Measurements from ENCODE around the gene MDP1.

MDP1 gene

DNA sequence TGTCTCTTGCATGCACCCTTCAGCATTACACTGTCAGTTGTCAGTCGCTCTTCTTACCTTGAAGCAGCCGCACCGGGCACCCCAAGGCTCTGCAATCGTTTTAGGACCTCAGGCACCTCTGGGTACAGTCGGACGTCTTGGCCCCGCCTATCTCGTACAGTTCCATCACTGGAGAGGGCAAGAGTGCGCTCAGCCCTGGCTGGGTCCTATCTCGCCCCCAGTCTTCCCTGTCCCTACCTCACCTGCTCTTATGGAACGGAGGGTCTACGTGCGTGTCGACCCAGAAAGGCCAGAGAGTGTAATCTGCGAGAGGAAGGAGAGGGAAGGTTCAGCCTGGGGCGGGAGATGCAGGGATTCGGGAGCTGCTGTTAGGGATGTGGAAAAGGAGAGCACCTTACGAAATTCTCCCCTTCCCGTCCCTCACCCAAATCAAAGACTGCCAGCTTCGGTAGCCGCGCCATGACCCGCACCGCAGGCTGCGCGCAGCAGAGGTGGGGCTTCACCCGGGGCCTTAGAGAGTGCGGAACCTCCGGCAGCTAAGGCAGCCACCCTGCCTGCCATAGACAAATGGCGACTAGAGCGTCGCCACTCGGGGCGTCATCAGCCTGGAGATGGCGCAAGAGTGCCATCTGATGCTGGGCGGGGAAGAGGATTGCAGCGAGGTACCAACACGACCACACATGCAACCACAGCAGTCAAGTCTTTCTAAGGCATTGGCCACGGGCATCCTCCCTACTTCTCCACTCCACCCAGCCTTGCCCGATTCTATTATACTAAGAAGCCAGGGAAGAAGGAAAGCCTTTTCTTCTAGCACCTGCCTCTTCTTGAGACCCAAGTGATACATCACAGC is at the start of gene MDP1:
TSS of gene MDP1 (minus strand) at position 572 of the 850 bp plus-strand sequence. CDS start at position 461, 111 bp downstream.
- peak; percentile 84 for DNase-seq

DNA sequence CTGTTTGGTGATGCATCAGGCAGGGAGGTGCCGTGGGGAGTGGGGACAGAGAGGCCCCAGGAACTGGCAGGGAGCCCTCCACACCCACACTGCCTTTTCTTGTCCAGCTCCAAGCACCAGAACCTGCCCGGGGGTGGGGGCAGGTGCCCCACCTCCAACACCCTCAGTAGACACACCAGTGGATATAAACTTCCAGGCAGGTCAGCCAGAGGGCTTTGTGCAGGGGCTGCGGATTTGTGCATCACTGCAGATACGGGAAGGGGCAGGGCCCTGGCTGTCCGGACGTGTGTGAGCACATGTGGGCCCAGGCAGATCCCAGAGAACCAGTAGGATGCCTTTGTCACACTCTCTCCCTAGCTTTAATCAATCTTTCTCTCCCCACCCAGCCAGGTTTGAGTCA is 48.4 kb upstream of the MDP1 start:
- no peak for DNase-seq

DNA sequence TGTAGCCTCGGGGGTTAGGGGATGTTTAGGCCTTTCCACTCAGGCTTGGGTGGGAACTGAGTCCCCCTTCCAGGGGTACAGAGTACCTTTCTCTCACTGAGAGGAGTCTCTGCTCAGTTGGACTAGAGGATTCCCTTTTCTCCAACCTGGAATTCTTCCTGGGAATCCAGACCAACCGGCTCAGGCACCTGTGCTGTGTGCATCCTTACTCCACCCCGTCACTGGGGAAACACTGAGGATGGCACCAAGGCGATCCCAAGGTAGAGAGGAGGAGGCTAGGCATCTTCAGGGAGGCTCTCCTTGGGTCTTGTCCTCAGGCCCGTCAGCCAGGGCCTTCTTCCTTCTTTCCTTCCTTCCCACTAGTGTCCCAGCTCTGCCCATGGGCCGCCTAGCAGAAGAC is 48.0 kb upstream of the MDP1 start:
- no peak for DNase-seq

DNA sequence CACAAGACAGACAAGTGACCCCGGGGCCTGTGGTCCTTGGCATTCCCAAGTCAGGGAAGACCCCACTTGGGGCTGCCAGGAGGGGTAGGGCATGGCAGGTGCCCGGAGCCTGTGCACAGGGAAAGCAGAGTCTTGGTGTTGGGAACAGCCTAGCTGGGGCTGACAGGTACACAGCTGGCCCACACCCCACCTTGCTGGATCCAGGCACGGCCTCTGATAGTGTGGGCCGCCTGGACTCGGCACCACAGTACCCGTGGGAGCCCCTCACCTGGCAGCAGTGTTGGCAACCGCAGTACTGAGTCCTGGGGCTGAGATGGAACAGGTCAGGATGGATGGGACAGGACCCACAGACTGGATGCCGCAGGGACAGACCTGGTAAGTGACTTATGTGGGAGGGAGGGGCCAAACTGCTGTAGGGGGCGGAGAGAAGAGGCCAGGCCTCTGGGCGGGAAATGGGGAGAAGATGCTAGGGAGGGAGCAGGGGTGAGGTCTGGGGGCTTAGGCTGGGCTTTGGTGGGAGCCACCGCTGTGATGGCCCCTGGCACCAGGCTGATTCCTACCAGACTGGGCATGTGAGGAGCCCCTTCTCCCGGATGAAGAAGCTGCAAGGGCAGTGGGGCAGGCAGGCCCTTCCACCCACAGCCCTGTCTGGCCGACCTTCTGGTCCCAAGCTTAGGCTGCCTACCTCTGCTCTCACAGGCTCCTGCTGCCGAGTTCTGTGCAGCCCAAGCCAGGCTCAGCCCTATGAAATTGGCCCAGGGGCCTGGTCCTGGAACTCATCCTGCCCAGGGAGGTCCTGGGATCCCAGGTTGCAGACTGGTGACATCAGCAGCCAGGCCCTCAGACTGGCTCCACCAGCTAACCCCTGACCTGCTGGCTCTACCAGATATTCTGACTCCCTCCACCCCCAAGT is 47.2 kb upstream of the MDP1 start, which contains the start of gene TGM1:
TSS of gene TGM1 (minus strand) at position 357 of the 913 bp plus-strand sequence. CDS start 825 bp downstream, outside the sequence.
- no peak for DNase-seq

GRCh38 chr14:24261969-24262327 is 46.1 kb upstream of the MDP1 start:
- no peak for DNase-seq

- no peak for DNase-seq
These were observed 45.5 kb upstream of the MDP1 start for GRCh38 chr14:24261256-24261968.

DNA sequence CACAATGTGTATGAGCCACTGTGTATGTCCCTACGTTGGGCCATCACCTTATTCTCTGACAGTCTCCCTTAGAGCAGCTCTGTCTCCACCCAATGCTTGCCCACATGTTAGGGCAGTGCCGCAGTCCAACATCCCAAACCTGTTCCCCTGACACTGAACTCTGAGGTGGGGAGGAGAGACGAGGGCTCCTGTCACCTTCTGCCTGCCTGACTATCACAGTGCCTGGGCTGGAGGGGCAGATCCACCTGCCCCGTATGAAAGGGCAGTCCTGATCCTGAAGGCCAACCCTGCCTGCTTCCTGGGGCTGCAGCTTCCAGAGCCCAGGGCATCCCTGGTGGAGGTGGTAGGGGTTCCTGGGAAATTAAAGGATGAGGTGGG is 44.9 kb upstream of the MDP1 start:
- DNase-seq, result no peak

- DNase-seq, result no peak
These were observed 44.3 kb upstream of the MDP1 start for GRCh38 chr14:24260026-24260779.

- DNase-seq, result no peak
These were observed 43.6 kb upstream of the MDP1 start for GRCh38 chr14:24259282-24260025.

DNA sequence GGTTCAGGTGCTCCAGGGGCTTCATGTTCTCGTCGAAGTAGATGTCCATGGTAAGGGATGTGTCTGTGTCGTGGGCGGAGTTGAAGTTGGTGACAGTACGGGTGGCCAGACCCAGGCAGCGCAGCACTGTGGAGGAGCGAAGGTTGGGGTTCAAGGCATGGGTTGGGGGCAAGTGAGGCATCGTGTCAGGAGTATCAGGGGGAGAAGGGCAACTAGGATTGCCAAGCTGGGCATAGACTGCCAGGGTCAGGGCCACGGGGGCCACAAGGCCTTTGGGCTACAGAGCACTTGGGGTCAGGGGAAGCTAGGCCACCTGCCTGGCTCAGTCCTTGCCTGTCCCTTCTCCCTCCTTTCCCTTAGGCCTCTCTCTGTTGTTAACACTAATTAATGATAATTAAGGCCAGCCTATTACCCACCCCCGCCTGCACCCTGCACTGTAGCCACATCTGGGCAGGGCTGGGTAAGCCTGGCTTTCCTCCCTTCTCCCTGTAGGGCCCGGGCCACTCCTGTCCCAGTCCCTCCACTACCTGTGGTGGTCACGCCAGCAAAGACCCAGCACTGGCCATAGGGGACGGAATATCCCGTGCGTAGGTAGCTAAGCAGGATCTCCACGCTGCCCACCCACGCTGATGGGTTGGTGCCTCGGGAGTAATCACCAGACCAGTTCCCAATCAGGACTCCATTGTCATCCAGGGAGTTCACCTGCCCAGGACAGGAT is 42.8 kb upstream of the MDP1 start:
- DNase-seq, result no peak

DNA sequence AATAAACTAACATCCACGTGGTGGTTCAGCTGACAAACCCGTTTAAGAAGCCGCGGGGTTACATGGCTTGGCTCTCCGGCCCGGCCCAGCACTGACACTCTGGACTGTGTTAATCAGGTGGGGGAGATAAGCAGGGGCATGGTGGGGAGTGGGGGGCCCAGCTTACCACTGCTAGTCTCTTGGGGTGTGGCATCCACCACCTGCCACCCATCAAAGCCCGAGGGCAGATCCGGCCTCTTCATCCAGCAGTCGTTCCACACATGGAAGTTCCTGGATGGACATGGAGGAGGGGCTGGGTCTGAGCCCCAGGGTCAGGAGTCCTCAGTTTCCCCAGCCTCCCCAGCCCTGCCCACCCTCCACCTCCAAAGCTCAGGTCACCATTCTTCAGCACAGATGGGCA is 42.3 kb upstream of the MDP1 start:
- no peak for DNase-seq

DNA sequence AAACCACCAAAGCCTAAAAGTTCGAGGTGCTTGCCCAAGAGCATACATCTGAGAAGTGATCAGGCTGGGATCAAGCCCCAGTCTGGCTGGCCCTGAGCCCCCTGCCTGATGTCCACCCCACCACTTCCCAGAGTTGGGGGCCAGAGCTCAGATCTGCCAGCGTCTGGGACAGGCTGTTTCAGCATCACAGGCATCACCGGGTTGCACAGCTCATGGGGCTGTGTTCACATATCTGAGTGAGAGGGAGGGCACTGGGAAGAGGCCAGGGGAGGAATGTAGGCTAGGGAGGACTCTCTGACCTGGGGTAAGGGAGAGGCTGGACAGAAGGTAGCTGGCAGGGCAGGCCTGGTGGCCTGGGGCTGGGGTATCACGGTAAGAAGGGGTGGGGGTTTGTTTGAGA is 41.1 kb upstream of the MDP1 start:
- DNase-seq, result no peak

DNA sequence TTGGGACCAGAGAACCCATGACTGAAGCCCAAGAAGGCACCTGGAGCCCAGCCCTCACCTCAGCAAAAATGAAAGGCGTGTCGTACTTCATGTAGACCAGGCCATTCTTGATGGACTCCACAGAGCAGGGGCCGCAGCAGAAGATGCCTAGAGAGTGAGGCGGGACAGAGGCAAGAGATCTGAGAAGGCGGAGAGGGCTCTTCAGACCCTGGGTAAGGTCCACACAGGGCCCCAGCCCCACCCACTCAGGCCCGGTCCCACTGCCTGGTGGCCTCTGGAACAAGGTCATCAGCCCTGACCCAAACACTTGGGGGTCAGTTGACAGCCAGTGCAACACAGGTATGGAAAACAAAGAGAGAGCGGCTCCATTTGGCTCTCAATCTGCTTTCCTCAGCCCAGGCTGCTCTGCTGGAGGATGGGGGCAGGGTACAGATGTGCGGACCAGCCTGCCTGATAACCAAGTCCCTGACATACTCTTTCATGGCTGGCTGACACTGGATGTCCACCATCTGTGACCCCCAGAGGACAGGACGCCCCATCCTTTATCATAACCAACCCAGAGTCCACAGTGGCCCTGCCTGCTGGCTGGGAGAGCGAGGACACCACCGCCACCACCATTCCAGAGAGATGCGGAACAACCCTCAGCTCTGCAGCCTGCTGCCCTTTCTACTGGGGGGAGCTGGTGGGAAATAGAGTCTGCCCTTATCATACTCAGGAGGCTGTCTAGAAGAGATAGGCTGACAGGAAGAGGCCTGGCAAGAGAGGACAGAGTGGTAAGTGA is 40.3 kb upstream of the MDP1 start:
- DNase-seq, result no peak

DNA sequence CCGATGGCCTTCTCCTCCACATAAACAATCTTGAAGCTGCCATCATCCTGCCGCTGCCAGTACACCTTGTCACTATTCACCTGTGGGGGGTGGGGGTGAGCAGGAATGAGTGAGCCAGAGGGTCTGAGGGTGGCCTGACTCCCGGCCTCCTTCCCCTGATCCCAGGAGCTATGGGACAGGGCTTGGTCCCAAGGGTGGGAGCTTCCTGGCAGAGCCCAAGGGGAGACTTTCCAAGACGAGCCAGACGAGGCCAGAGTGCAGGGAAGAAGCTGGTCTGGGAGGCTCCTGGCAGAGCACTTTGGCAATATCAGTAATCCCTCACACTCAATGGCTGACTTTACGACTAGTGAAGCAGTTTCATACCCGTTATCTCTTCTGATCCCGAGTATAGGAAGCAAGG is 39.6 kb upstream of the MDP1 start:
- DNase-seq, result no peak

DNA sequence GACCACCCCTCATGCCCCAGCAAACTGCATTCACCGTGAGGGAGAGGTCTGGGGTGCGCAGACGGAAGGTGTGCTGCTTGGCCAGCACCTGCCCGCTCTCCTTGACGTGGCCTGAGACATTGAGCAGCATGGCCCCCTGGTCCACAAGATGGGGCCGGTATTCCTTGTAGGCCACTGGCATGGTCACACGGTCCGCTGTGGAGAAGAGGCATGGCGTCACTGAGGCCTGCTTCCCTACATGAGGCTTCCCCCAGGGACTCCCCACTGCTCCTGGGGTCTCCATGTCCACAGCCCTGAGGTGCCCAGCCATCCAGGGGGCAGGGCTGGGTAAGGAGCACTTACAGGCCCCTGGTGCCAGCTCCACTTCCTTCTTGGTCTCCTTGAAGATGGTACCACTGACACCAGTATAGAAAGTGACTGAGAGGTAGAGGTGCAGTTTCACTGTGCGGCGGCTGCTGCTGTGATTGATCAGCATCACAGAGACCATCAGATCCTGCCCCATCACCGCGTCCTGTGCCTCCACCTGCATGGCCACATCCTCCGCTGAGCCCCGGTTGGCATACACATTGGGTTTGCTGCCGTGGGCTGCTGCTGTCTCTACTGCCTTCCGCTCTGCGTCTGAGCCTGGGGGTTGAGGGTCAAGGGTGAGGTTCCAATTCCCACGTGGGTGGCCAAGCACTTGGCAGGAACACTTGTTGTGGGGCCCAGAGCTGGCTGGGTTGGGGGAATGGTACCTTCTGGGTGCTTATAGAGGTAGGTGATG is 38.9 kb upstream of the MDP1 start:
- no peak for DNase-seq

DNA sequence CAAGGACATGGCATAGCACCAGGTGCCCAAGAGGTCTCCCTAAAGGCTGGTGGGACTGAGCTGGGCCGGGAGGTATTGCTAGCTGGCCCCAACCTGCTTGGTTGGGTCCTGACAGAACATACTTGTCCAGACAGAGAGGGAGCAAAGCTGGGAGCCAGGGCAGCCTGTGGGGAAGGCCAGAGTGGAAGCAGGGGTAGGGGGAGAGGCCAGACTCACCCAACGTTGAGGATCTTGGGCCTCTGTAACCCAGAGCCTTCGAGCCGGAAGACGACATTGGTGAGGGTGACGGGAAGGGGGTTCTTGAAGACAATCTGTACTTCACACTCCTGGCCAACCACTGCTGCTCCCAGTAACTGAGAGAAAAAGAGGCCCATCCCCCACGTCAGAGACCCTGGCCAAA is 38.1 kb upstream of the MDP1 start:
- DNase-seq, result no peak

- no peak for DNase-seq
These were observed 36.6 kb upstream of the MDP1 start for GRCh38 chr14:24252289-24253124.

GRCh38 chr14:24251880-24252288 is 36.0 kb upstream of the MDP1 start:
- no peak for DNase-seq
